Progenitor cell of endocrine pancreas (in vitro differentiated cells): ENCODE data around the gene LSMEM2. TPM values are rescaled to one million over a fixed set of nuclear protein-coding genes. Genes with fewer than 3 reads are reported as not detected.

Experiments used
- DNase-seq: peaks from one replicate; pipeline ENCODE4 v3.0.0; 2021; ENCODE audit warnings: low spot score; ENCODE audit not compliant: unreplicated experiment
- H3K27ac Mint-ChIP-seq: 2 replicates; pipeline ENCODE4 v1.8.0; 2021; ENCODE audit warnings: mild to moderate bottlenecking, moderate library complexity, mixed read lengths
- H3K27me3 Mint-ChIP-seq: 2 replicates; pipeline ENCODE4 v1.8.0; 2021; ENCODE audit warnings: mixed read lengths
- H3K36me3 Mint-ChIP-seq: 2 replicates; pipeline ENCODE4 v1.8.0; 2022; ENCODE audit warnings: mixed read lengths; ENCODE audit not compliant: insufficient read depth
- H3K4me1 Mint-ChIP-seq: 2 replicates; pipeline ENCODE4 v1.8.0; 2021; ENCODE audit warnings: low read depth, mixed read lengths
- H3K4me3 Mint-ChIP-seq: 2 replicates; pipeline ENCODE4 v1.8.0; 2021; ENCODE audit warnings: low read depth, mild to moderate bottlenecking, moderate library complexity, mixed read lengths
- H3K9me3 Mint-ChIP-seq: 2 replicates; pipeline ENCODE4 v1.8.0; 2021; ENCODE audit warnings: low read depth, mixed read lengths
- CTCF ChIP-seq: fragments of 200-600 bp; sonication (generic); IDR thresholded peaks from one replicate; pipeline ENCODE4 v1.5.0; 2021; ENCODE audit warnings: antibody characterized with exemption, mild to moderate bottlenecking; ENCODE audit not compliant: unreplicated experiment
- total RNA-seq: library from RNA; stranded (reverse); gene quantifications from 2 replicates; pipeline ENCODE4 v1.2.1, GENCODE V29; 2021

The LSMEM2 gene
- total RNA-seq, 1 donor from 2014 or later, result not detected

- DNase-seq, result no peak
- H3K9me3 Mint-ChIP-seq, result no peaks in the 10 kb centered on the region
- H3K27me3 Mint-ChIP-seq, result no peaks in the 10 kb centered on the region
- peaks cover 28% of the 10 kb centered on the region for H3K4me1 Mint-ChIP-seq
- H3K4me3 Mint-ChIP-seq, result peak overlapping the region; percentile 90
- TF ChIP-seq CTCF, result no peak
- H3K36me3 Mint-ChIP-seq, result peaks cover 23% of the 10 kb centered on the region
- H3K27ac Mint-ChIP-seq, result peak overlapping the region; percentile 33
Measured at GRCh38 chr3:50319181-50319893, 40.5 kb downstream of the LSMEM2 start.

- Mint-ChIP-seq H3K27ac (peak overlapping the region; percentile 97), H3K9me3 (no peaks in the 10 kb centered on the region), H3K4me3 (peak overlapping the region; percentile 90), H3K36me3 (peaks cover 23% of the 10 kb centered on the region), H3K4me1 (peaks cover 33% of the 10 kb centered on the region), H3K27me3 (no peaks in the 10 kb centered on the region)
- TF ChIP-seq CTCF, result no peak
- no peak for DNase-seq
Measured at GRCh38 chr3:50319894-50320625, 41.2 kb downstream of the LSMEM2 start.

GRCh38 chr3:50320853-50321335 lies 42.0 kb downstream of the LSMEM2 start:
- Mint-ChIP-seq H3K9me3 (no peaks in the 10 kb centered on the region), H3K27me3 (no peaks in the 10 kb centered on the region), H3K4me3 (peak overlapping the region; percentile 90), H3K36me3 (peaks cover 20% of the 10 kb centered on the region), H3K4me1 (peaks cover 32% of the 10 kb centered on the region), H3K27ac (peak overlapping the region; percentile 97)
- no peak for TF ChIP-seq CTCF
- DNase-seq, result peak; percentile 73

GRCh38 chr3:50321336-50322114 lies 42.6 kb downstream of the LSMEM2 start:
- Mint-ChIP-seq H3K4me3 (peak overlapping the region; percentile 82), H3K4me1 (peaks cover 29% of the 10 kb centered on the region), H3K27me3 (no peaks in the 10 kb centered on the region), H3K9me3 (no peaks in the 10 kb centered on the region), H3K27ac (peak overlapping the region; percentile 100), H3K36me3 (peaks cover 17% of the 10 kb centered on the region)
- TF ChIP-seq CTCF, result peak; percentile 69
- peak; percentile 77 for DNase-seq

- DNase-seq, result no peak
- H3K36me3 Mint-ChIP-seq, result peaks cover 15% of the 10 kb centered on the region
- no peak for TF ChIP-seq CTCF
- H3K9me3 Mint-ChIP-seq, result no peaks in the 10 kb centered on the region
- peak overlapping the region; percentile 100 for H3K27ac Mint-ChIP-seq
- peak overlapping the region; percentile 82 for H3K4me3 Mint-ChIP-seq
- peaks cover 30% of the 10 kb centered on the region for H3K4me1 Mint-ChIP-seq
- H3K27me3 Mint-ChIP-seq, result no peaks in the 10 kb centered on the region
Measured at GRCh38 chr3:50322115-50322385, 43.2 kb downstream of the LSMEM2 start.
